ENCODE data around the gene TGFB2. TPM values are rescaled to one million over a fixed set of nuclear protein-coding genes. Genes with fewer than 3 reads are reported as not detected.

The TGFB2 gene
- total and polyA plus RNA-seq, 2 experiments from 2014 or later: 13.6 to 17.1 TPM

- DNase-seq (ENCODE audit: low spot score): no peak
- H3K4me3 ChIP-seq: no peak overlapping the region
- peaks cover 38% of the 10 kb centered on the region for H3K79me2 ChIP-seq
- no peaks in the 10 kb centered on the region for H3K27me3 ChIP-seq
- WGBS (ENCODE audit: low lambda C conversion rate, missing lambda C conversion rate): 82% methylated on average over 7 of the region's 7 CpGs
- peaks cover 19% of the 10 kb centered on the region for H3K4me1 ChIP-seq (ENCODE audit: insufficient read depth)
- H3K9me2 ChIP-seq (replicated peaks; ENCODE audit: insufficient read depth): no peaks in the 10 kb centered on the region
- H3K27ac ChIP-seq: no peak overlapping the region
- H4K20me1 ChIP-seq (ENCODE audit: insufficient read depth, poor library complexity, severe bottlenecking): no peaks in the 10 kb centered on the region
- H2AFZ ChIP-seq: no peak overlapping the region
- no peak for TF ChIP-seq CTCF (IDR thresholded peaks at IDR 0.05; ENCODE audit: poor library complexity)
- no peak for TF ChIP-seq EZH2phosphoT487 (IDR thresholded peaks at IDR 0.05; ENCODE audit: low read depth, severe bottlenecking, unreplicated experiment)
- TF ChIP-seq EZH2 (IDR thresholded peaks at IDR 0.05; ENCODE audit: borderline replicate concordance): no peak
- H3K36me3 ChIP-seq (replicated peaks; ENCODE audit: insufficient read depth, low read depth): no peaks in the 10 kb centered on the region
- H3K4me2 ChIP-seq: no peak overlapping the region
- H3K9me3 ChIP-seq (ENCODE audit: low read depth): no peaks in the 10 kb centered on the region
Measured at GRCh38 chr1:218368686-218369085, 23.6 kb downstream of the TGFB2 start.

GRCh38 chr1:218369688-218370511 lies 24.8 kb downstream of the TGFB2 start:
- 54% methylated on average over 2 of the region's 2 CpGs for WGBS (ENCODE audit: low lambda C conversion rate, missing lambda C conversion rate)
- Histone ChIP-seq H2AFZ (no peak overlapping the region), H3K4me2 (no peak overlapping the region), H4K20me1 (ENCODE audit: insufficient read depth, poor library complexity, severe bottlenecking) (no peaks in the 10 kb centered on the region), H3K27ac (peak overlapping the region; percentile 67), H3K9me2 (replicated peaks; ENCODE audit: insufficient read depth) (no peaks in the 10 kb centered on the region), H3K27me3 (no peaks in the 10 kb centered on the region), H3K4me1 (ENCODE audit: insufficient read depth) (peaks cover 24% of the 10 kb centered on the region), H3K4me3 (no peak overlapping the region), H3K9me3 (ENCODE audit: low read depth) (no peaks in the 10 kb centered on the region), H3K36me3 (replicated peaks; ENCODE audit: insufficient read depth, low read depth) (no peaks in the 10 kb centered on the region), H3K79me2 (peaks cover 40% of the 10 kb centered on the region)
- DNase-seq (ENCODE audit: low spot score): no peak
- no peak for TF ChIP-seq EZH2 (IDR thresholded peaks at IDR 0.05; ENCODE audit: borderline replicate concordance)
- TF ChIP-seq CTCF (IDR thresholded peaks at IDR 0.05; ENCODE audit: poor library complexity): no peak
- TF ChIP-seq EZH2phosphoT487 (IDR thresholded peaks at IDR 0.05; ENCODE audit: low read depth, severe bottlenecking, unreplicated experiment): no peak

- no peaks in the 10 kb centered on the region for H3K36me3 ChIP-seq (replicated peaks; ENCODE audit: insufficient read depth, low read depth)
- DNase-seq (ENCODE audit: low spot score): no peak
- H3K4me2 ChIP-seq: peak overlapping the region; percentile 2
- H3K27ac ChIP-seq: peak overlapping the region; percentile 2
- H3K4me3 ChIP-seq: no peak overlapping the region
- H2AFZ ChIP-seq: no peak overlapping the region
- no peak for TF ChIP-seq CTCF (IDR thresholded peaks at IDR 0.05; ENCODE audit: poor library complexity)
- H3K4me1 ChIP-seq (ENCODE audit: insufficient read depth): peaks cover 27% of the 10 kb centered on the region
- no peaks in the 10 kb centered on the region for H3K27me3 ChIP-seq
- no peaks in the 10 kb centered on the region for H4K20me1 ChIP-seq (ENCODE audit: insufficient read depth, poor library complexity, severe bottlenecking)
- WGBS (ENCODE audit: low lambda C conversion rate, missing lambda C conversion rate): 77% methylated on average over 8 of the region's 8 CpGs
- H3K9me3 ChIP-seq (ENCODE audit: low read depth): no peaks in the 10 kb centered on the region
- H3K9me2 ChIP-seq (replicated peaks; ENCODE audit: insufficient read depth): no peaks in the 10 kb centered on the region
- H3K79me2 ChIP-seq: peaks cover 37% of the 10 kb centered on the region
Measured at GRCh38 chr1:218371927-218372672, 27.0 kb downstream of the TGFB2 start.
